HL-60/S4 treated with phorbol 12-myristate 13-acetate at 8.2 ng/mL for 4 days and 3 days (cell line): ENCODE data around the gene CELF4.

Experiments
- in situ Hi-C: fragments of 300-500 bp; cut with MboI; formaldehyde crosslinking; loops from 2 replicates; pipeline ENCODE4 v1.15.0; 2022; ENCODE audit warnings: low sequenced_read_pairs

CELF4 gene

DNA sequence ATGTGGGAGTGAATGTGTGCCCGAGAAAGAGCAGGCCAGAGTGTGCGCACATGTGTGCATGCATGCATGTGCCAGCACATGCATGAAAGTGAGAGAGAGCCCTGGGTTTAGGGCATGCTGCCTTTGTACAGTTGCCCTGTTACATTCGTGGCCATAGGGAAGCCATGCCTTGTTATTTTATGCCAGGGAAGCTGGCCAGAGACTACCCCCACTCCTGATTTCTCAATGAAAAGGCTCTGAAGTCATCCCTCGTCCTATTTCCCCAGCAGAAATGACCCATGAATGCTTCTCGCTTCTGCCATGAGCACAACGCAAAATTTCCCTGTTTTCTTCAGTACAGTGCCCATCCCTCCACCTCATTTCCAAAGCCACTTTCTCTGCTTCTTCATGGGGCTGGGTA, 143.0 kb downstream of the CELF4 start:
- in situ Hi-C loops, result no loop called here

DNA sequence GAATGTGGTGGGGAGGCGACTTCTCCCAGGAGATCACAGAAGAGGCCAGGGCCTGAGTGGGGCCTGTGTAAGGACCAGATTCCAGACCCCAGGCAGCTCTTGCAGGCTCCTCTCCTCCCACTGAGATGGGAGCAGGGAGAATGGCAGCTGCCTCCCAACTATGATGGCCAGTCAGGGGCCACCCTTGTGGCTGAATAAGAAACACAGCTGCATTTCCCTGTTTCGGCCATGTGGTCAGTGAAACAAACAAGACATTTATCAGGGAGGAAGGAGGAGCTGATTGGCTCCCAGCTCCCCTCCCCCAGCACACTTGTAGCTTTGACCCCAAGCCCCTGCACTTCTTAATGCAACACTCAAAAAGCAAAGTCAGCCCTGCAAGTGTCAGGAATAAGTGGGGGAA, 143.5 kb downstream of the CELF4 start:
- in situ Hi-C loops, result no loop called here

DNA sequence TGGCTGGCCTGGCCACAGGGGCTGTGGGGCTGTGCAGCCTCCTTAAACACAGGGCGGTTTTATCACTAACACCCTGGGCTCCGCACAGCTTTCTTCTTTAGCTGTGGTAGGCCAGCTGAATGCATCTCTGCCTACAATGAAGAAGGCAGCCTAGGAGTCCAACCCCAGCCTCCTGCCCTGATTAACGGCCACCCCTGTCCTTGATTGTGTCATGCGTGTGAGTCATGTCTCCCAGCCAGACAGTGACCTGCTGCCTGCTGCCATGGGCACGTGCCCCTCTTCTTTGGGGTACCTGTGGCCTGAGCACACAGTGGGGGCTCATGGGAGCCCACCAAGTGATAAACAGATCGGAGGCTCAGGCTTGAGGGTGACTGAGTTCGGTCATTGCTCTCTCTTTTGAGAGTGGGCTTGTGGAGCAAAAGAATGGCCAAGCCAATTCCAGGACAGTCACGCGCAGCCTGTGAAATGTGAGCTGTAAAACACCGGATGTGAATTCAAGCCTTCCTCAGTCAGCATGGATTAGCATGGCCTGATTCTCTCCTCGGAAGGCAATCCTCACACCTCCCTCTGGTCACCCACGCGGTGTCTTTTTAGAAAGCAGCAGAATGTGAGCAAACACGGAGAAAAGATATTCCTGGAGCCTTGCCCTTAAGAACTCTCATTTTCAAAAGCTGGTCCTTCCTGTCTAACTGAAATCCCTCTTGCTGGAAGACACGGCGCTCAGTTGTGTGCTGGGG, 144.1 kb downstream of the CELF4 start:
- in situ Hi-C loops, result no loop called here

DNA sequence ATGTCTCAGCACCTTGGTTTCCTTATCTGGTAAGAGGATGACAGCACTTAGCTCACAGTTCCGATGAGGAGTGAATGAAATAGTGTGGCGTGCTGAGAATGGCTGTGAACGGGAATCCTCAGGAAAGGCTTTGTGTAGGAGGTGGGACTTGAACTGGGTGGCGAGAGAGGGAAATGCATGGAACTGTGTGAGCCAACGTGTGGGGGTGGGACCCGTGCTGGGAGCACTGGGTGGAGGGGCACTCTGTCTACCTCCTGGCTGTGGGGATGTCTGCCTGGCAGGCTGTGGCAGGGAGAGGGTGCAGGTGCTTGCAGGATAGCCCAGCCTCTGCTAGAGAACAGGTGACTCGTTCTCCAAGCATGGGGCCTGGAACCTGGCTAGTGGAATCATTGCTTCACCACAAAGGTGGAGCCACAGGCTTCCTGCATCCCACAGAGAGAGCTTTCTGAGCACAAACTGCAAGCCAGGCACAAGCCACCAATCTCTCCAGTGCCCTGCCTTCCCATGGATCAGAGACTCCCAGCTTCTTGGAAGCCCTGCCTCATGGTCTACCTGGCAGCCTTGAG, 145.2 kb downstream of the CELF4 start:
- in situ Hi-C loops, result no loop called here

DNA sequence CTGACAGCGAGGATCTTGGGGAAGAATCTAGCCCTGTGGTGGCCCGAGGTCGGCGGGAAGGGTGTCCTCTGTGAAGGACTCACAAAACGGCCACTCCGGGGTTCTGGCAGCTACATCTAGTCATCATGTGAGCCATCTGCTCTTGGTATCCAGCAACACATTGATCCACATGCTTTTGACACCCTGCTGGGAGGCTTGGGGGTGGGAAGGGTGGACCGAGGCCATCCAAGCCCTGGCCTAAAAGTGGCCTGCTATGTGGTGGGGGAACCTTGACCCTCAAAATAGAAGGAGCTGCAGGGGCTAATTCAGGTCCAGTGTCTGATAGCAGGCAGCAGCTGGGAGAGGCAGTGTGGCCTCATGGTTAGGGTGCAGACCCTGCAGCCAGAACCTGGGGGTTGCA, 145.7 kb downstream of the CELF4 start:
- in situ Hi-C loops, result no loop called here

DNA sequence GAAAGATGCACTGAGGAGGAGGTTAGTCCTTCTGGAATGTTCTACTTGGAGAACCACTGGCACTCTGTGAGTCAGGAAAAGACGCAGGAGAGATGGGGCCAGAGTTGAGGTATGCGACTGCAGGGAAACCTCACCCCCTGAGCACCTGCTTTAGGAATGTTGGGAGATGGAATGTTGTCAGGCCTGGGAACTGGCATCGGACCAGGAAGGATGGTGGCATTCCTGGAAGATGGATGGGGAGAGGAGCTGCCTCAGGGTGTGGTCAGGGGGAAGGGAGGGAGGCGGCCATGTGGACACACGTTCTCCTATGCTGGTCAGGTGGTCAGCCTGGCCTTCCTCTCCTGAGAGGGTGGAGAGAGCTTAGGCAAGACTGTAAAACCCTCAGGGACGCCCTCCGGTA, 146.3 kb downstream of the CELF4 start:
- in situ Hi-C loops, result no loop called here

DNA sequence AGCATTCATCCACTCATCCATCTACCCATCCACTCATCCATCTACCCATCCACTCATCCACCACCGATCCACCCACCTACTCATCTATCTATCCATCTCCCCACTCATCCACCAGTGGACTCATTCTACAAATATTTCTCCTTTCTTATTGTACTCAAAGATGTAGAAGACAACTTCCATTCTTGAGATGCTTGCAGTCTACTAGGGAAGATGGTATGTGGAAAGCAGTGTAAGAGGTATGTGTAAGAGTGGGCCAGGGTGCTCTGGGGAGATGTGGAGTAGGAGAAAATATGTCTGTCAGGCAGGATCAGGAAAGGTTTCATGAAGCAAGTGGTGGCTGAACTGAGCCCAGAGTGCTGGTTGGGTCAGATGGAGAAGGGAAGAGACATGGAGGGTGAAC, 150.8 kb downstream of the CELF4 start:
- in situ Hi-C loops, result no loop called here

DNA sequence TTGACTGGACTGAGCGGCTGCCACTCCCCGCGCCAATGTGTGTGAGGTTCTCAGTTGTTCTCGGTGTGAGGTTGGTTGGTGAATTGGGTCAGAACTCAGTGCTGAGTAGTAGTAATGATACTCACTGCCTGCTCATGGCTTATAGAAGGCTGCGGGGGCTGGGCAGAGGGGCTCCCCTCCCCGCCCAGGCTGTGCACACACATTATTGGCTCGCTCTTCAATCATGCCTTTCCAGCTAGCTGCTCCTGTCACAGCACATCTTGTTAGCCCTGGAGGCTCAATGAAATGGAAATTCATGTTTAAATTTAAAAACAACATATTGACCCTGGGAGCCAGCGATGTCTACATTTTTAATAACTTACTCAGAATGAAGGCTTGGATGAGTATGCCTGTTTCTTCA, 152.8 kb downstream of the CELF4 start:
- in situ Hi-C loops, result no loop called here

DNA sequence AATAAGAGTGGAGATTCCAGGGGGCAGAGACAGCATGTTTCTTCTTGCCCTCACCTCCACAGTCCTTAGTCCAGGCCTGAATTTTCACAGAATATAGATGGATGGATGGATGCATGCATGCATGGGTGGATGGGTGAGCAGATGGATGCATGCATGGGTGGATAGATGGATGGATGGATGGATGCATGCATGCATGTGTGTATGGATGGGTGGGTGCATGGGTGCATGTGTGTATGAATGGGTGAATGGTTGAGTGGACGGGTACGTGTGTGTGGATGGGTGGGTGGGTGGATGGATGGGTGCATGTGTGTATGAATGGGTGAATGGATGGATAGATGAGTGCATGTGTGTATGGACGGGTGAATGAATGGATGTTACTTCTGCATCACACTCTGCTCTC, 153.3 kb downstream of the CELF4 start:
- in situ Hi-C loops, result no loop called here

DNA sequence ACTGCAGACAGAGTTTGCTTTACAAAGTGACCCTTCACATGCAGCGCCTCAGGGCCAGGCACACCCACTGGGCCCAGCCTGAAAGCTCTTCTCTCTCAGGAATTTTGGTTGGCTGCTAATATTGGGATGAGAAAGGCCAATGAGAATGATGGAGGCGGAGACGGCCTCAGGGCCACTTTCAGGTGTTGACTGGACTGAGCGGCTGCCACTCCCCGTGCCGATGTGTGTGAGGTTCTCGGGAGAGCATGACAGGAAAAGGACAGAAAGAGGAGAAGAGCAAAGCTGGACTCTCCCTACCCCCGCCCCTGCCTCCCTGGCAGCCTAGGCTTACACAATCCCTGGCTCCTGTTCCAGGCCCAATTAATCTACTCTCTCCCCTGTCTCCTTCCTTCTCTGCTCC, 155.7 kb downstream of the CELF4 start:
- in situ Hi-C loops, result no loop called here

DNA sequence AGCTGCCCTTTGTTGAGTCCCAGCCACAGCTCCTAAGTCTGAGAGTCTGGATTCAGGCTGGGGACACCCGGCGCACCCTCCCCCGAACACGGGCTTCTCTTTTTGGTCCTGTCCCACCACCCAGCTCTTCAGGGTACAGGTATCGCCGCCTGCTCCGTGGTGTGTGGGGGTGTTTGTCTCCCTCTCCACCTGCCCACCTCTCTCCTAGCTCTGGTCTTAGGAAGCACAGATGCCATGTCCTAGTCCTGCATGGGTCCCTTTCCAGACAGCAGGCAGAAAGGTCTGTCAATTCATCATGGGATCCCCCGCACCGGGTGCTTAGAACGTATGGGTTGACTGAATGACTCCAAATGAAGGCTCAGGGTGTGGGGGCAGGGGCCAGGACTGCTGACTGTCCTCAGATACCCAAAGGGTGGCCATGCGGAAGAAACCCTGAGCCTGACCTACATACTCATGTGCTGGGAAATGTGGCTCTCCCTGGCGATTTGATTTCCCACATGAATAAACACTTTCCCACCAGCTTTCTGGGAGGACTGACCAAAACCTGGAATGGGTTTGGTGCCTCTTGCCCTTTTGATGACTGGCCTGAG, 156.8 kb downstream of the CELF4 start:
- in situ Hi-C loops, result no loop called here

DNA sequence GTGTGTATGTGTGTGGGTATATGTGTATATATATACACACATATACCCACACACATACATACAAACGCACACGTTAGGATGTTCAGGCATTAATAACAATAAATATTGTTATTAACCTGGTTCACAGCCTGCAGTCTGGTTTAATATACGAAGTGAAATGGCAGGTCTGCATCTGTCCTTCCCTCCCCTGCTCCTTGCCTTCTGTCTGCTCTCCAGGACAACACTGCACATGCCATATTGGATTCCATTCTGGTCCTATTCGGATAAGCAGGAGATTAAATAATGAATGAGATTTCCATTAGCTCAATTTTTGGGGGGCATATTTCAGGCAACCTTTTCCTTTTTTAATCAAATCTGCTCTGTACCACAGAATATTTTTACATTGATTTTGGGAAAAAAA, 158.0 kb downstream of the CELF4 start:
- in situ Hi-C loops, result no loop called here

DNA sequence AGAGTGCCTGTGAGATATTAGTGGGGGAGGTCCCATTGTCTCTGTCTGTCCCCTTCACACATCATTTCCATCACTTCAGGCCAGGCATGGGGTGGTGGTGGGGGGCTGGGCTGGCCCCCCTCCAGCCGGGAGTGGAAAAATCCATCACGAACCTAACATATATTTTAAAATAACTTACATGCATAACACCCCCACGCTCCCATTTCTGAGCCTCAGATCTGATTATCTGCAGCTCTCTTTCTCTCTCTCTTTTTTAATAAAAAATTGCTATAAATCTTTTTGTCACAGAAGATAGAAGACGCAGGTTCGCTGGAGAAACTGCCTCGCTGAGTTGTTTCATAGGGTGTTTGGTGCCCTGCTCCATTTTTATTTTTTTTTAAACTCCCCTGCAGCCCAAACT, 159.8 kb downstream of the CELF4 start:
- in situ Hi-C loops, result no loop called here

DNA sequence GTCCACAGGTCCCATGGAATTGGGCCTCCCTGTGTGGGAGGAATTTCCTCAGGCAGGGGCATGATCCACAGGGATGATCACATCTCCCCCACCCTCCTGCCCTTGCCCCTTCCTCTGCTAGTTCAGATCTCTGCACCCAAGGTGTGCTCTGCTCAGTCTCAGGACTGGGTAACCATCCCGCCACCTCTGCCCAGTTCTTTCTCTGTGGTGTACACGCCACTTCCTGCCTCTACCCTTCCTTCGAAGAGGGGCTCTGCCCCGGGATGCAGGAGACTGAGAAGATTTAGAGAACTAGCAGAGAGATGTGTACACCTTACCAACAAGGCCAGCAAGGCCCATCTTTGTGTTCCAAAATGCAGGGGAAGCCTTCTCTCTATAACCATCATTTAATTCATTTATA, 160.4 kb downstream of the CELF4 start:
- in situ Hi-C loops, result no loop called here

DNA sequence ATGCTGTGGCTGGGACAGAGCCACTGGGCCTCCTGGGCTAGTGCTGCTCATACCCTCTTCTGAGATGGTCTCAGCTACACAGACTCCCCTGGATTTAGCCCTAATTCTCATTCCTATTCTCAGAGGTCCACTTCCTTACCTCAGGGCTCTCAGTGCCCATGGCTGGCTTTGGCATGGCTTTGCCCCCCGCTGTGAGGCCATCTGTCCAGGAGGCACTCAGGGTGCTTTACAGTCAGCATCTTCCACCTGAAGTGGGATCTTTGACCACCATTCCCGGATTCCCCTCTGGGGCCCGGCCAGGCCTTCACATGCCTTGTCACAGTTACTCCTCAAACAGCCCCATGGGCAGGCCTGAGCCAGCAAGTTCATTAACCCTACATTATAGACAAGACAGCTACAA, 161.8 kb downstream of the CELF4 start:
- in situ Hi-C loops, result no loop called here

DNA sequence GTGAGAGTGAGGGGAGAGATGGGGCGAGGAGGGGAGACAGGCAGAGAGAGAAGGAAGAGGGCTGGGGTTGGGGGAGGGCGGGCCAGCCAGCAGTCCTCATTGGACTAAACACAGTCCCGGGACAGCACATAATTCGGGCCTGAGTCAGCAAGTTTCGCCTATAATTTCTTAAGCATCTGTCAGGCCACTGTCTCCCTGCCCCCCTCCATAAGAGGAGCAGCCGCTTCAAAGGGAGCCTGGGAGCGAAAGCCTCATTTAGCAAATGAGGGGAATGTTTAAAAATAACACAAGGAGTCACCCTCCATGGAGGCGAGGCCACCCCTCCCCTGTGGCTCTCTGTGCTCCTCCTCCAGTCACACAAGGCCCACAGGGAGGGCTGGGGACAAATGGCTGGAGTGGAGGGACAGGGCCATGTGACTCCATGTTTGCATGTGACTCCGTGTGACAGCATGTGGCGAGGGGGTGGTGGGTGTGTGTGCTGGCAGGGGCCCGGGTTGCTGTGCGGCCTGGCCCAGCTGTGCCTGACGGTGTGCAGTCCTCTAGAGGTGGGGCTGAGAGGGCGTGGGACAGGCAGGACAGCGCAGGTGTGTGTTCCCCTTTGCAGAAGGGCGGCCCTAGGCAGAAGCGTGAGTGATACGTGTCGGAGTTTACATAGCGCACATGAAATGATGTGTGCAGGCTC, 162.4 kb downstream of the CELF4 start:
- in situ Hi-C loops, result no loop called here

DNA sequence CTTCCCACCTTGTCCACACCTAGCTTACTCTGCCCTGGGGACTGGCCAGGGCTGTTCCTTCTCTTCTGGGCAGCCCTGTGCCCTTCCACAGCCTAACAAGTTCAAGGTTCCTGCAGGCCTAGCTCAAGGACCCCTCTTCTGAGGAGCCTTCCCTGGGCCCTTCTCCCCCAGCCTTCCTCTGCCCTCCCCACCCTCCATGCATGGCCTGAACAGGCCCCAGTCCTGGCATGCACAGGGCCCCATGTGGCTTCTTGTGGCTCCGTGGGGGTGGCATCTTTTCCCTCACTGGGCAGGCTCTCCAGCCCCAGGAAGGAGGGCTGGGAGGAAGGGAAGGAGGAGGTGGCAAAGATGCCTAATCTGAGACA, 162.9 kb downstream of the CELF4 start:
- in situ Hi-C loops, result no loop called here

DNA sequence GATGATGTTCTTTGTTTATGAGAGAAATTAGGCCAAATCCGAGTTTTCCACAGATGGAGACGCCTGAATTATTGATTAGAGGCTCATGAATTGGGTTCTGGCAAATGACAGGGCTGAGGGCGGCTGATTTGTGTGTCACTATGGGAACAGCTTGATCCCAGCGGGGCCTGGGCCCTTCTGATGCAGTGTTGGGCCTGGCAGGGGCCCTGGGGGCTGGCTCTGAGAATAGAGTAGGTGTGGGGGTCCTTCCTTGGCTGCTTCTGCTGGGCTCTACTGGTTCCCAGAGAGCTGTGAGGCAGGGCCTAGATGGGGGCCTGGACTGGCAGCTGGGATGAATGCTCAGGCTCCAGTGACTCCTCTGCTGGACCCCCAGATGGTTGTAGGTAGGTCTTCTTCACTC, 164.8 kb downstream of the CELF4 start:
- in situ Hi-C loops, result no loop called here

DNA sequence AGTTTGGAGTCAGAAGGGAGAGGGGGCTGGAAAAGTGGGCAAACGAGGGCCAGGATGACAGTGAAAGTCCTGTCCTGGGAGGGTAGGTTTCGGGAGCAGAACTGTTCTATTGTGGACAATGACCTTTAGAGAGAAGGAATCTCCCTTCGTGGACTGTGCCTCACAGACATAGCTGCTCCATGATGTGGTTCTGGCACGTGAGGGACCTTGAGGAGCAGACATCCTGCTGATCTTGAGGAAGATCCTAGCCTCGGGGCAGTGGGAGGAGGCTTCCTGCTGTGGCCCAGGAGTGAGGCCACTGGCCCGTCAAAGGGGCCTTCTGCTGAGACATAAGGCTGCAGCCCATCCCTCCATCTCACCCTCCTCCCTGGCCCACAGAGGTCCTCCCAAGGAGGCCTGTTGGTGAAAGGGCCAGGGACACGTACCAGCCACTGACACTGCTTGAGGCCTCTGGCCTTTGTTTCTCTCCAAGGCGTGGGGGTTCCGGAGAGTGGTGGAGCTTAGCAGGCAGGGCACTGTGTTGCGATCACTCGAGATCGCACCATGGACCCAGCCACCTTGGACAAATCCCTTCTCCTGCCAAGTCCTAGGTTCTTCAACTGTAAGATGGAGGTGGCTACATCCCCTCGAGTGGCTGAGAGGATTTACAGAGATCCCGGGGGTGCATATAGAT, 167.2 kb downstream of the CELF4 start:
- in situ Hi-C loops, result no loop called here

DNA sequence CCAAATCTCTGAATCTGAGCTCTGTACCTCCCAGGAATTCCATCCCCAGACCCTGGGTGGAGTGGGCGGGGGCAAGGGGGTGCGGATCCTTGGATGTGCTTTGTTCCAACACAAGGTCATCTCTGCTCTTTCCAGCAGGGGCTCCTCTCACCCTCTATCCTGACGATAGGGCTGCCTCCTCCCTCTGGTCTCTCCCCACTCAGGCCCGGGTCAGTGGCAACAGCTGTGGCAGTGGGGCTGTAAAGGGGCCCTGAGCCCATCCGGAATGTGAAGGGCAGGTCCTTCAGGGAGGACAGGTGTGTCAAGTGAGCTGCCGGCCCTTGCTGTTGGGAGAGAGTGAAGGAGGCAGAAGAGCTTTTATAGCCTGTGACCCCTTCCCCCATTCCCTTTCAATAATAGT, 167.8 kb downstream of the CELF4 start:
- in situ Hi-C loops, result no loop called here

DNA sequence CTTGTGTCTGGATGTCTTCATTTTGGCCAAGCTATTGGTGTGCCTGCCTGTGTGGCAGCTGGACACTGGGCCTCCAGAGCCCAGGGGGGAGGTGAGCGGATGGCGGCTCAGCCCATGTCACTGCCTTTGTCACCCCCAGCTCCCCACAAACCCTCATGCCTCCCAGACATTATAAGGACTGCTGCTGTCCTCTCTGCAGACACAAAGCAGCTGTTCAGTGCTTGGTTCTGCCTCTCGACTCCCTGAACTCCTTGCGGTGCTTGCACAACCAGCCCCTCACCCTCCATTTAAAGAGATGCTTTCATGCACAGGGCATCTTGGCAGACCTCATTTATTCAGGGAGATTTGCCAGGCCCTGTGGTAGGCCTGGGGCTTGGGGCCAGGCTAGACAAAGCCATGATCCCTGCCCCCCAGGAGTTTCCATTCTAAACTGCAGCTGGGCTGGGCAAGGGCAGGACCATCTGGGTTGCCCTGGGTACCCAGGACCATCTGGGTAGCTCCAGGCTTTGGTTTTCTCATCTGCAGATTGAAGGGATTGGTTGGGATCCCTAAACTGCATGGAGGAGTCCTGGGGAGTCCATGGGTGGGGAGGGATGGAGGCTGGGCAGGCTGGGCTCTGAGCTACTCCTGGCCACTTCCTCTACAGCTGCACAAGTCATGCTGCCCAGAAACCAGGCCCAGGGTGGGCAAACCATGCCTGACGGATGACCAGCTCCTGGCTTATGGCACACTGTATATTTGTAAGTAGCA, 168.5 kb downstream of the CELF4 start:
- in situ Hi-C loops, result no loop called here
